Inflammatory macrophage (primary cell): Measurements from ENCODE around the gene NPR3.
"Not testable (repeated sequence)": the region's sequence is repeated elsewhere in the genome, so short reads cannot be mapped to it uniquely, and the experiment has no call there.

Source experiments
- DNase-seq, 2 donors: peaks; one replicate each; pipeline ENCODE4 v3.0.0-alpha.2; 2020 to 2022

Gene NPR3

GRCh38 chr5:32769711-32770110, 58.6 kb downstream of the NPR3 start:
- no peak for DNase-seq

GRCh38 chr5:32770444-32770843, 59.3 kb downstream of the NPR3 start:
- DNase-seq = no peak

GRCh38 chr5:32771037-32771436, 59.9 kb downstream of the NPR3 start:
- DNase-seq = no peak

GRCh38 chr5:32773944-32774343, 62.8 kb downstream of the NPR3 start:
- no peak for DNase-seq

- DNase-seq = no peak
Observed at GRCh38 chr5:32776200-32776599, 65.1 kb downstream of the NPR3 start.

GRCh38 chr5:32777222-32777621, 66.1 kb downstream of the NPR3 start:
- no peak for DNase-seq

GRCh38 chr5:32777733-32778132, 66.6 kb downstream of the NPR3 start:
- no peak for DNase-seq

GRCh38 chr5:32778403-32778802, 67.3 kb downstream of the NPR3 start:
- no peak for DNase-seq

GRCh38 chr5:32779754-32780415, 68.8 kb downstream of the NPR3 start:
- DNase-seq = no peak

GRCh38 chr5:32780508-32780919, 69.4 kb downstream of the NPR3 start:
- no peak for DNase-seq

GRCh38 chr5:32783661-32784060, 72.5 kb downstream of the NPR3 start:
- DNase-seq = no peak

GRCh38 chr5:32785611-32786254, 74.6 kb downstream of the NPR3 start:
- no peak for DNase-seq

- no peak for DNase-seq
Observed at GRCh38 chr5:32786311-32786710, 75.2 kb downstream of the NPR3 start.

- no peak for DNase-seq
Observed at GRCh38 chr5:32790411-32790951, 79.4 kb downstream of the NPR3 start.

GRCh38 chr5:32791536-32792243, 80.6 kb downstream of the NPR3 start:
- DNase-seq = no peak

- DNase-seq = peak; percentile 5 to 12
Observed at GRCh38 chr5:32794086-32794485, 83.0 kb downstream of the NPR3 start.

GRCh38 chr5:32802764-32803163, 91.6 kb downstream of the NPR3 start:
- DNase-seq = no peak

- no peak for DNase-seq
Observed at GRCh38 chr5:32803656-32804055, 92.5 kb downstream of the NPR3 start.

GRCh38 chr5:32805462-32805861, 94.3 kb downstream of the NPR3 start:
- not testable (repeated sequence) for DNase-seq

- DNase-seq = no peak
Observed at GRCh38 chr5:32805971-32806638, 95.0 kb downstream of the NPR3 start.

GRCh38 chr5:32808783-32809182, 97.7 kb downstream of the NPR3 start:
- DNase-seq = no peak

- DNase-seq = no peak
Observed at GRCh38 chr5:32810804-32811203, 99.7 kb downstream of the NPR3 start.

- no peak for DNase-seq
Observed at GRCh38 chr5:32812399-32812798, 101.3 kb downstream of the NPR3 start.
